PC-9 (cell line): ENCODE data around the gene ZFP1.

ENCODE experiments used
- CTCF ChIP-seq: fragments of 200-600 bp; sonication (generic); conservative IDR thresholded peaks from 2 replicates; pipeline ENCODE4 v1.6.1; 2017; ENCODE audit warnings: mixed run types, antibody characterized with exemption, mild to moderate bottlenecking, moderate library complexity
- EZH2 ChIP-seq: fragments of 200-600 bp; sonication (generic); IDR thresholded peaks from 2 replicates; pipeline ENCODE4 v1.8.0; 2017; ENCODE audit warnings: antibody characterized with exemption, low read depth

GRCh38 chr16:75202069-75202590, 53.8 kb downstream of the ZFP1 start:
- no peak for TF ChIP-seq CTCF
- TF ChIP-seq EZH2 = no peak
